GM12872 (cell line): ENCODE measurements around the gene RPL7L1.

Source experiments
- TF ChIP-seq, protein P1 (sequence below): IDR thresholded peaks from 3 replicates; pipeline ENCODE4 v1.5.1; 2011; ENCODE audit warnings: low read depth, mild to moderate bottlenecking, low read length, moderate library complexity; ENCODE audit not compliant: insufficient read depth

RPL7L1 gene

DNA sequence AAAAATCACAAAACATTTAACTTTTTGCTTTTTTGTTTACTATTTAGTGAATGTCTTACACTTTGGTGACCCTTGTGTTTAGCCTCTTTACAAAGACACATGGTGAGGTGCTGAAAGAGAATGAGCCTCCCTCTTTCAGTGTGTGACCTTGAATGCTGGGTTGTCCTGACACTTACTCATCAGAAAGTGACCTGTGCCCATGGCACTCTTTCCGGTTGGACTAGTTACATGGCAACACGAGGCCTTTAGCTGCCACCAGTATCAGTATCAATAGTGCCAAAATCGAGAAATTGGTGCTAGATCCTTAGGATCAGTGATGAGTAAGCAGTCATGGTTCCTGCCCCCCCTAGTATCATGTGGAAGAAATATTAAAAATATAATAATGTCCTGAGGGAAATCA lies 1.7 kb upstream of the RPL7L1 start:
- TF ChIP-seq, protein P1, sequence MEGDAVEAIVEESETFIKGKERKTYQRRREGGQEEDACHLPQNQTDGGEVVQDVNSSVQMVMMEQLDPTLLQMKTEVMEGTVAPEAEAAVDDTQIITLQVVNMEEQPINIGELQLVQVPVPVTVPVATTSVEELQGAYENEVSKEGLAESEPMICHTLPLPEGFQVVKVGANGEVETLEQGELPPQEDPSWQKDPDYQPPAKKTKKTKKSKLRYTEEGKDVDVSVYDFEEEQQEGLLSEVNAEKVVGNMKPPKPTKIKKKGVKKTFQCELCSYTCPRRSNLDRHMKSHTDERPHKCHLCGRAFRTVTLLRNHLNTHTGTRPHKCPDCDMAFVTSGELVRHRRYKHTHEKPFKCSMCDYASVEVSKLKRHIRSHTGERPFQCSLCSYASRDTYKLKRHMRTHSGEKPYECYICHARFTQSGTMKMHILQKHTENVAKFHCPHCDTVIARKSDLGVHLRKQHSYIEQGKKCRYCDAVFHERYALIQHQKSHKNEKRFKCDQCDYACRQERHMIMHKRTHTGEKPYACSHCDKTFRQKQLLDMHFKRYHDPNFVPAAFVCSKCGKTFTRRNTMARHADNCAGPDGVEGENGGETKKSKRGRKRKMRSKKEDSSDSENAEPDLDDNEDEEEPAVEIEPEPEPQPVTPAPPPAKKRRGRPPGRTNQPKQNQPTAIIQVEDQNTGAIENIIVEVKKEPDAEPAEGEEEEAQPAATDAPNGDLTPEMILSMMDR: no peak

DNA sequence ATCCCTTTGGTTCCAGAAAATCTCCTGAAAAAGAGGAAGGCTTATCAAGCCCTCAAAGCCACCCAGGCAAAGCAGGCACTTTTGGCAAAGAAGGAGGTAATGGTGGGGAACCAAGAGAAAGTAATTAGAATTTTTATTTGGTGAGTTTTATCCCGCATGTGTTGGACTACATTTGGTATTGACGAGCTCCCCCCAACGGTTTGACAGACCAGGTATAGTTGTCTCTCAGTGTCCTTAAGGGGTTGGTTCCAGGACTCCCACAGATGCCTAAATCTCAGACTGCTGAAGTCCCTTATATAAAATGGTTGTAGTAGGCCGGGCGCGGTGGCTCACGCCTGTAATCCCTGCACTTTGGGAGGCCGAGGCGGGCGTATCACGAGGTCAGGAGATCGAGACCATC lies 1.5 kb downstream of the RPL7L1 start:
- TF ChIP-seq, protein P1: peak; percentile 20; the same call in 2 of the 3 replicates

DNA sequence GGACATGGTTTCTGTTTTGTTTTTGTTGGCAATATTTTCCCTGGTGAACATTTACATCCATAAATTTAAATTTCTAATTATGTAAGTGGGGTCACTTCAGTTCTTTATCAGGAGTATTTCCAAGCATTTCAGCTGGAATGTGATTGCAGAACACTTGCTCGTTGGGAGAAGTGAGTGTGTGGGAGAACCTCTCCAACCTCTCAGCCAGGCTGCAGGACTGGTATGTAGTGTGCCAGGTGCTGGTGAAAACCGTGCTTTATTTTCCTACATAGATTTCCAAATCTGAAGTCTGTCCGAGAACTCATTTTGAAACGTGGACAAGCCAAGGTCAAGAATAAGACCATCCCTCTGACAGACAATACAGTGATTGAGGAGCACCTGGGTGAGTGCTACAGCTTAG lies 6.3 kb downstream of the RPL7L1 start:
- TF ChIP-seq, protein P1: no peak

DNA sequence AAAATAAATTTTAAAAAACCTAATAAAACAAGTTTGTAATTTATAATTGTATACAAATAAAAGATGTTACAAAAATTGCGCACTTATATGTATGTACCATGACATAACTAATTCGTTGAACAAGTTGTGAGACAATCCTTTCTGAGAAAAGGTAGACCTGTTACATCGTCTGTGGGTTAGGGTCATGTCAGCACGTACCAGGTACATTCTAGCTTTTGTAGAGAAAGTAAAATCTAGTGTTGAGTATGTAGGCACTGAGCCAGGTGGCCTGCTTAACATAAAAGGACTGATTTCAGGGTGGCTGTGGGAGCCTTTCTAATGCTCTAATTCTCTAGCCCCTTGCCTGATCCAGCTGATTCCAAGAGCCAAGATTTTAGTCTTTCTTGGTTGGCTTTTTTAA lies 10.4 kb downstream of the RPL7L1 start:
- TF ChIP-seq, protein P1: no peak

DNA sequence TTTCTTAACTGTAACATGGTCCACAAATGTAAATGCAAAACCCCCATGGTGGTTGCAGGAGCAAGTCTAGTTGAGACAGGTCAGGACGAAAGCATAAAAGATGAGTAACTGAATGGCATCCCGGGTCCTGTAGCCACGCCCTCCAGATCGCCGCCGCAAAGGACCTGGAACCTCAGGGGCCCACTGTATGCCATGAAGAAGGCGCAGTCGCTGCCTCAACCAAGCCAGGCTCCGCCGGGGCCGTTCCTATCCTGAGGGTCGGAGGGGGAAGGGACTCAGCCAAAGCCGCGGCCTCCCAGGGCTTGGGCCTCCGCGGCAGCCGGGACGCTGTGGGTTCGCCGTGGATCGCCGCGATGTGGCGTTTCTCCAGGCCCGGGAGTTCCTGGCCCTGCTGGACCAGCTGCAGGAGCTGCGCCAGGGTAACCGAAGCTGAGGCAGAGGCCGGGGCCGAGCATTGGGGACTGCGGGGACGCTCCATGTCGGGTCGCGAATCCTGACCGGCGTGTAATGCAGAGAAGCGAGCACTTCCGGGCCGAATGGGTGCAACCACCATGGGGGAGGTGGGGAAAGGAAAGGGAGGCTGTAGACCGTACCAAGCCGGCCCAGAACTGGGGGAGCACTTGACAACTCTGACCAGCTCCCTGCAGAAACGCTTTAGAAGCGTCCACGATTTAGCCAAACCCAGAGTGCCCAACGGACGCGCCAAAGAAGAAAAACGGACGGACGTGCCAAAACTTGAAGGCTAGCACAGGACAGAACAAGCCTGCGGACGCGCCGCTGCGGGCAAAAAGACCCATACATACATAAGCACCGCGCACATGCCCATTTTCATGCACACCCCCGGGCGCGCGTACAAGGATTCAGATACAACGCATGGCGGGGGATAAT lies 11.1 kb downstream of the RPL7L1 start:
- TF ChIP-seq, protein P1: no peak

DNA sequence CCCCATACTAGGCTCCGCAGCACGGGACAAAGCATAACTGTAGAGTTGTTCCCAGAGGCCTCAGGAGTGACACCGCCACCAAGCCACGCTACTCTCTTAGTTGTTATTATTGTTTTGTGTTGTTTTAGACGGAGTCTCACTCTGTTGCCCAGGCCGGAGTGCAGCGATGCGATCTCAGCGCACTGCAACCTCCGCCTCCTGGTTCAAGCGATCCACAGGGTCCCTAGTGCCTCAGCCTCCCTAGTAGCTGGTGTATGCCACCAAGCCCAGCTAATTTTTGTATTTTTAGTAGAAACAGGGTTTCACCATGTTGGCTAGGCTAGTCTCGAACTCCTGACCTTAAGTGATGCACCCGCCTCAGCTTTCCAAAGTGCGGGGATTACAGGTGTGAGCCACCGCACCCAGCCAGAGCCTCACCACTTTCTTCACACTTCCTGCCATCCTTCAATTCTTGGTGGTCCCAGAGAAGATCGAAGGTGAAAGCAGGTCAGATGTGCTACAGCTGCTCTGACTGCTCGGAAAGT lies 11.8 kb downstream of the RPL7L1 start:
- TF ChIP-seq, protein P1: no peak

DNA sequence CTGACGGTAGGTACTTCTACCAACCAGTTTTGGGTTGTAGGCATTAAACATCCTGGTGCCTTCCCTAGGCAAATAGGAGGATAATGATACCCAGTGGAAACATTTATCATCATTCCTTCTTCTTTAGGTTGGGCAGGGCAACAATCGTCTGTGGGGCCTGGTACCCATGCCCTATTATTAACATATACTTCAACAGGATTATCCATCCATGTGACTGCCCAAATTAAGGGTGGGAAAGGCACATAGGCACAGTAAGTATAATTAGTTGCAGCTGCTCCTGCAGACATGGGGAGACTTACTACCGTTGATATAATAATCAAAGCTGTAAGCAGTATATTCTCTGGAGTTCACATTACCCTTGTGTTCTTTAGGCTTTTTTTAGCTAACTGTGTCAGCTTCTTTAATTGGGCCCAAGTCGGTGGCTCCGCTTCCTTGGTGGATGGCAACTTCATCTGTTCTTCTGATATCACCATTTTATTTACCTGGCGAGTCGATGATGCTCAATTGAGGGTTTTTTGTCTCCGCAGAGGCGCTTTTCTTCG lies 16.8 kb downstream of the RPL7L1 start:
- TF ChIP-seq, protein P1: no peak
